OCI-LY3 (cell line): ENCODE results near the gene BIN2.

ENCODE experiments used
- EZH2phosphoT487 ChIP-seq: fragments of 200-600 bp; shearing (Covaris generic); IDR thresholded peaks from 2 replicates; pipeline ENCODE4 v1.6.1; 2018; ENCODE audit warnings: antibody characterized with exemption, mixed run types, low read depth
- TF ChIP-seq, protein P1 (sequence below): fragments of 200-600, 300-600 bp; sonication (generic); IDR thresholded peaks from 2 replicates; pipeline ENCODE4 v1.5.1; 2014; ENCODE audit warnings: antibody characterized with exemption, low read length, low read depth

DNA sequence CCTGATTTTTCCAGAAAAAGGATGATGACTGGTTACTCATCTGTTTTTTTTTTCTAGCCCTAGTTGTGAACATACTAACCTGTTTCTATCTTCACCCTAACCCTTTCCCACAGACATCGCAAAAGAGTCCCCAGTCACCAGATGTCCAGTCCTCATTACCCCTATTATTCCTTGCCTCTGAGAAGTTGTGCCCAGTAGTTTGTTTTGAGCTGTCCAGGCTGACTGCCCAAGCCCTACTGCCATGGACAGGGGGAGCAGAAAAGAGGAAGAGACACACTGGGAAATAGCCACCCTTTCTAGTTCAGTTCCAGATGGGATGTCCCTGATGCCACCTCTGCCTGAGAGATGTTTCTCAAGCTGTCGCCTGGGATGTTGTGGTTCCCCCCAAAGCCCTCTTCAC lies 36.3 kb upstream of the BIN2 start:
- TF ChIP-seq, protein P1, sequence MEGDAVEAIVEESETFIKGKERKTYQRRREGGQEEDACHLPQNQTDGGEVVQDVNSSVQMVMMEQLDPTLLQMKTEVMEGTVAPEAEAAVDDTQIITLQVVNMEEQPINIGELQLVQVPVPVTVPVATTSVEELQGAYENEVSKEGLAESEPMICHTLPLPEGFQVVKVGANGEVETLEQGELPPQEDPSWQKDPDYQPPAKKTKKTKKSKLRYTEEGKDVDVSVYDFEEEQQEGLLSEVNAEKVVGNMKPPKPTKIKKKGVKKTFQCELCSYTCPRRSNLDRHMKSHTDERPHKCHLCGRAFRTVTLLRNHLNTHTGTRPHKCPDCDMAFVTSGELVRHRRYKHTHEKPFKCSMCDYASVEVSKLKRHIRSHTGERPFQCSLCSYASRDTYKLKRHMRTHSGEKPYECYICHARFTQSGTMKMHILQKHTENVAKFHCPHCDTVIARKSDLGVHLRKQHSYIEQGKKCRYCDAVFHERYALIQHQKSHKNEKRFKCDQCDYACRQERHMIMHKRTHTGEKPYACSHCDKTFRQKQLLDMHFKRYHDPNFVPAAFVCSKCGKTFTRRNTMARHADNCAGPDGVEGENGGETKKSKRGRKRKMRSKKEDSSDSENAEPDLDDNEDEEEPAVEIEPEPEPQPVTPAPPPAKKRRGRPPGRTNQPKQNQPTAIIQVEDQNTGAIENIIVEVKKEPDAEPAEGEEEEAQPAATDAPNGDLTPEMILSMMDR = no peak
- no peak for TF ChIP-seq EZH2phosphoT487
